Nephron progenitor cell (in vitro differentiated cells): ENCODE results near the gene SRI.

ENCODE experiments used
- DNase-seq: peaks from one replicate; pipeline ENCODE4 v3.0.0; 2021
- H3K27ac Mint-ChIP-seq: 2 replicates; pipeline ENCODE4 v1.8.0; 2021; ENCODE audit warnings: mild to moderate bottlenecking, moderate library complexity, mixed read lengths
- H3K27me3 Mint-ChIP-seq: 2 replicates; pipeline ENCODE4 v1.8.0; 2021; ENCODE audit warnings: mild to moderate bottlenecking, low read depth, mixed read lengths; ENCODE audit not compliant: poor library complexity
- H3K36me3 Mint-ChIP-seq: 2 replicates; pipeline ENCODE4 v1.8.0; 2021; ENCODE audit warnings: low read depth, mixed read lengths
- H3K4me1 Mint-ChIP-seq: 2 replicates; pipeline ENCODE4 v1.8.0; 2021; ENCODE audit warnings: mixed read lengths
- H3K4me3 Mint-ChIP-seq: 2 replicates; pipeline ENCODE4 v1.8.0; 2021; ENCODE audit warnings: mild to moderate bottlenecking, moderate library complexity, mixed read lengths
- H3K9me3 Mint-ChIP-seq: 2 replicates; pipeline ENCODE4 v1.8.0; 2021; ENCODE audit warnings: mild to moderate bottlenecking, moderate library complexity, mixed read lengths
- TF ChIP-seq, protein P1 (sequence below): fragments of 200-600 bp; sonication (generic); IDR thresholded peaks from 2 replicates; pipeline ENCODE4 v1.5.0; 2021; ENCODE audit warnings: antibody characterized with exemption

The SRI gene

GRCh38 chr7:88202799-88203198 is 17.0 kb downstream of the SRI start:
- DNase-seq: no peak
- no peaks in the 10 kb centered on the region for H3K4me1 Mint-ChIP-seq

DNA sequence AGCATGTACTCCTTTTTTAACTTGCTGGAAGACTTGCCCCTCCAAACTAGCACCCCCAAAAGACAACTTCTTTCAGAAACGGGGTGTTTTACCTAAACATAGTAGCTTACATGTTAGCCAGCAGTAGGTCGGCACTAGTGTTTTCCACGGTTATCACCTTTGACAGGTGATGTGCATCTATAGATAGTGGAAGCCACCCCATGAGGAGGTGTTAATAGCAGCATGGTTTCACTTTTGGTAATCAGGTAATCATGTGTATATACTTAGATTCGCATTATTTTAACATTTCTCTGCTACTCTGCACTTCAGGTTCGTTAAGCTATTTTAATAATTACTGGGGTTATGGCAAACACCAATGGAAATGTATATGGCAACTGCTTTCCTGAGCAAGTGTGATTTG is 17.6 kb downstream of the SRI start:
- no peak overlapping the region for H3K27ac Mint-ChIP-seq
- no peak for DNase-seq
- H3K4me3 Mint-ChIP-seq: no peak overlapping the region
- peaks cover 42% of the 10 kb centered on the region for H3K36me3 Mint-ChIP-seq
- no peaks in the 10 kb centered on the region for H3K27me3 Mint-ChIP-seq
- H3K9me3 Mint-ChIP-seq: no peaks in the 10 kb centered on the region
- TF ChIP-seq, protein P1, sequence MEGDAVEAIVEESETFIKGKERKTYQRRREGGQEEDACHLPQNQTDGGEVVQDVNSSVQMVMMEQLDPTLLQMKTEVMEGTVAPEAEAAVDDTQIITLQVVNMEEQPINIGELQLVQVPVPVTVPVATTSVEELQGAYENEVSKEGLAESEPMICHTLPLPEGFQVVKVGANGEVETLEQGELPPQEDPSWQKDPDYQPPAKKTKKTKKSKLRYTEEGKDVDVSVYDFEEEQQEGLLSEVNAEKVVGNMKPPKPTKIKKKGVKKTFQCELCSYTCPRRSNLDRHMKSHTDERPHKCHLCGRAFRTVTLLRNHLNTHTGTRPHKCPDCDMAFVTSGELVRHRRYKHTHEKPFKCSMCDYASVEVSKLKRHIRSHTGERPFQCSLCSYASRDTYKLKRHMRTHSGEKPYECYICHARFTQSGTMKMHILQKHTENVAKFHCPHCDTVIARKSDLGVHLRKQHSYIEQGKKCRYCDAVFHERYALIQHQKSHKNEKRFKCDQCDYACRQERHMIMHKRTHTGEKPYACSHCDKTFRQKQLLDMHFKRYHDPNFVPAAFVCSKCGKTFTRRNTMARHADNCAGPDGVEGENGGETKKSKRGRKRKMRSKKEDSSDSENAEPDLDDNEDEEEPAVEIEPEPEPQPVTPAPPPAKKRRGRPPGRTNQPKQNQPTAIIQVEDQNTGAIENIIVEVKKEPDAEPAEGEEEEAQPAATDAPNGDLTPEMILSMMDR: no peak
- H3K4me1 Mint-ChIP-seq: no peaks in the 10 kb centered on the region

More at GRCh38 chr7:88202799-88203198, 17.0 kb downstream of the SRI start:
- Mint-ChIP-seq H3K36me3 (peaks cover 45% of the 10 kb centered on the region), H3K27me3 (no peaks in the 10 kb centered on the region), H3K4me3 (no peak overlapping the region), H3K9me3 (no peaks in the 10 kb centered on the region), H3K27ac (no peak overlapping the region)
- TF ChIP-seq, protein P1: no peak

DNA sequence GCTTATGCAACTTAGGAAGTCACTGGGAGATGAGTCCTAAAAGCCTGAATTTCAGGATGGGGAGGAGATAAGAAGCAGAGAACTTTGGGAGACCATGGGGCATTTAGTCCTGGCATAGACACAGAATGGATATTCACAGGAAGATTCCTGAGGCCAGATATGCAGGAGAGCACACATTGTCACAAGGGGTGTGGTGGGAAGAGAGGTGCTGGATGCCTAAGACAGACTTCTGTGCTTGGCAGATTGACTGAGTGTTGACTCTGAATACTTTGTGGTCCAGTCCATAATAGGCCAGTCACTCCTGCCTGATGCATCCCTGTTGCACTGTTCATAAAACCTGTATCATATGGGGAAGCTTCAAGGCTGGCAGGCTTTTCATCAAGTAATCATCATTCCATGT is 18.5 kb downstream of the SRI start:
- Mint-ChIP-seq H3K27me3 (no peaks in the 10 kb centered on the region), H3K27ac (no peak overlapping the region), H3K36me3 (peaks cover 40% of the 10 kb centered on the region), H3K4me1 (no peaks in the 10 kb centered on the region), H3K4me3 (no peak overlapping the region), H3K9me3 (no peaks in the 10 kb centered on the region)
- DNase-seq: no peak
- TF ChIP-seq, protein P1: no peak

DNA sequence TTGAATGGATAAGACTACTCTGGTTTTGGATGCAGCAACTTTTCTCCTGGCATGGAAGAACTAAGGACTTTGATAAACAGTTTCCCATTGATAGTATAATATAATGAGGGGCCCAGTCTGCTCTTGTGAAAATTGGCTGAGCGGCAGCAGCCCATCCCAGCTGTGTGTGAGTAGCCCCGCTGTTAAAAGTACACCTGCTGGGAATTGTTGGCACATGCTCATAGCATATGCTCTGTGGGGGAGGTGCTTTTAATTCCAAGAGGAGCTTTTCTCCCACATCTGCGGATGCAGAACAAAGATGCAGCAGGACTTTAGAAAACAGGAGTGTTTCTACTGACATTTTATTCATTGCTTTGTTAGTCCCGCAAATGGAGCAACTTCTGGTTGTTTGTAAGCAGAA is 19.0 kb downstream of the SRI start:
- Mint-ChIP-seq H3K4me3 (no peak overlapping the region), H3K27me3 (no peaks in the 10 kb centered on the region), H3K36me3 (peaks cover 34% of the 10 kb centered on the region), H3K4me1 (no peaks in the 10 kb centered on the region), H3K27ac (no peak overlapping the region), H3K9me3 (no peaks in the 10 kb centered on the region)
- DNase-seq: no peak
- TF ChIP-seq, protein P1: no peak

DNA sequence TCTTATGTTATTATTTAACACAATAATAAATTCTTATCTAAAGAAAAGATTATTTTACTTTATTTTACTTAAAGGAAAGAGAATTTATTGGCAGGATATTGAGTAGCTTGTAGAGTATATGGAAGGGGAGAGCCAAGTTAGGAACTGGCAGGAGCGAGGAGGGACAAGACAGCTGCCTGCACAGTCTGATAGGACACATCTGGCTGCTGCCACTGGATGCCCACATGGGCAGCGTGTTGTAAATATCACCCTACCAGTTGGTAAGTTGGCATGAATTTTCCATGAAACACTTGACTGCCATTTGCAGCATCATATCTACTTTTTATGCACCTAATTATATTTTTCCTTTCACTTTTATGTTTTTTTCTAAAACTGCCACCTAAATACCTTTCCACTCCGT is 19.6 kb downstream of the SRI start:
- Mint-ChIP-seq H3K4me3 (no peak overlapping the region), H3K4me1 (no peaks in the 10 kb centered on the region), H3K27ac (no peak overlapping the region), H3K9me3 (no peaks in the 10 kb centered on the region), H3K27me3 (no peaks in the 10 kb centered on the region), H3K36me3 (peaks cover 29% of the 10 kb centered on the region)
- TF ChIP-seq, protein P1: no peak
- no peak for DNase-seq

- Mint-ChIP-seq H3K9me3 (no peaks in the 10 kb centered on the region), H3K36me3 (no peaks in the 10 kb centered on the region), H3K27ac (no peak overlapping the region), H3K27me3 (no peaks in the 10 kb centered on the region), H3K4me1 (no peaks in the 10 kb centered on the region), H3K4me3 (no peak overlapping the region)
- TF ChIP-seq, protein P1: no peak
- DNase-seq: no peak
Observed at GRCh38 chr7:88191911-88192310, 27.9 kb downstream of the SRI start.
